Purkinje cell (primary cell): ENCODE results near the gene MGAT5B. TPM values are rescaled to one million over a fixed set of nuclear protein-coding genes. Genes with fewer than 3 reads are reported as not detected.

Source experiments
- polyA plus RNA-seq: library from polyadenylated mRNA; unstranded; fragments of >200 nt; fragmentation: Nextera tagmentation; gene quantifications from 2 replicates; pipeline ENCODE4 v1.2.1, GENCODE V29; 2014

MGAT5B gene, protein sequence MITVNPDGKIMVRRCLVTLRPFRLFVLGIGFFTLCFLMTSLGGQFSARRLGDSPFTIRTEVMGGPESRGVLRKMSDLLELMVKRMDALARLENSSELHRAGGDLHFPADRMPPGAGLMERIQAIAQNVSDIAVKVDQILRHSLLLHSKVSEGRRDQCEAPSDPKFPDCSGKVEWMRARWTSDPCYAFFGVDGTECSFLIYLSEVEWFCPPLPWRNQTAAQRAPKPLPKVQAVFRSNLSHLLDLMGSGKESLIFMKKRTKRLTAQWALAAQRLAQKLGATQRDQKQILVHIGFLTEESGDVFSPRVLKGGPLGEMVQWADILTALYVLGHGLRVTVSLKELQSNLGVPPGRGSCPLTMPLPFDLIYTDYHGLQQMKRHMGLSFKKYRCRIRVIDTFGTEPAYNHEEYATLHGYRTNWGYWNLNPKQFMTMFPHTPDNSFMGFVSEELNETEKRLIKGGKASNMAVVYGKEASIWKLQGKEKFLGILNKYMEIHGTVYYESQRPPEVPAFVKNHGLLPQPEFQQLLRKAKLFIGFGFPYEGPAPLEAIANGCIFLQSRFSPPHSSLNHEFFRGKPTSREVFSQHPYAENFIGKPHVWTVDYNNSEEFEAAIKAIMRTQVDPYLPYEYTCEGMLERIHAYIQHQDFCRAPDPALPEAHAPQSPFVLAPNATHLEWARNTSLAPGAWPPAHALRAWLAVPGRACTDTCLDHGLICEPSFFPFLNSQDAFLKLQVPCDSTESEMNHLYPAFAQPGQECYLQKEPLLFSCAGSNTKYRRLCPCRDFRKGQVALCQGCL
- polyA plus RNA-seq, result 1.7 and 2.5 TPM in 2 replicates

DNA sequence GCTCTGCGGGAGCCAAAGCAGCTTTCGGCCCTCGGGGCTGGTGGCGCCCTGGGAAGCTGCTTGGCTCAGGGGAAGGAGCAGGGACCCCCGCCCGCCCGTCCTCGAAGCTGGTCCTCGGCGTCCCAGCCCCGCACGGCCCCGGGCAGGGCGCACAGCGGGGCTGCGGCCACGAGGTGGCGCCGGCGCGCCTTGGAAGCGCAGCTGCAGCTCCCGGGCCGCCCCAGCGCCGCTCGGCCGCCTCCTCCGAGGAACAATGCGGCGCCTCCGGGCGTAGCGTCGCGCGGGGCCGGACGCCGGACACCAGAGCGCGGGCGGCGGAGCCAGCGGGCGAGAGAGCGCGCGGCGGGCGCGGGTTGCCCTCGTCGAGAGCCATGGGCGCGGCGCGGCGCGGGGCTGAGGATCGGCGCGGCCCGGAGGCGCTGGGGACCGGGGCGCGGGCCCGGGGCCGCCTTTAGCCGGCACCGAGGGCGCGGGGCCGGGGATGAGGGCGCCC, at the start of gene MGAT5B:
MGAT5B (plus strand) TSS at position 229 of the 493 bp plus-strand sequence. CDS start 626 bp downstream, outside the sequence.

Other genes starting within 250 kb of the MGAT5B start
- not detected in 2 replicates for gene ST6GALNAC1, start 224.6 kb upstream of the MGAT5B start, polyA plus RNA-seq
- 33.4 and 33.6 TPM in 2 replicates for gene MXRA7, start 157.4 kb upstream of the MGAT5B start, polyA plus RNA-seq
- gene JMJD6, start 141.8 kb upstream of the MGAT5B start, polyA plus RNA-seq, result 2.0 and 2.9 TPM in 2 replicates
- 31.3 and 58.5 TPM in 2 replicates for gene METTL23, start 141.6 kb upstream of the MGAT5B start, polyA plus RNA-seq
- gene SRSF2, start 131.1 kb upstream of the MGAT5B start, polyA plus RNA-seq, result 93.5 and 95.2 TPM in 2 replicates
- 36.1 and 37.8 TPM in 2 replicates for gene MFSD11, start 130.3 kb upstream of the MGAT5B start, polyA plus RNA-seq